GM18868 (cell line): ENCODE results near the gene SLC39A11.
"Not testable (repeated sequence)": the region's sequence is repeated elsewhere in the genome, so short reads cannot be mapped to it uniquely, and the experiment has no call there.

Source experiments
- ATAC-seq: cut with Tn5 transposase; IDR thresholded peaks from one replicate; pipeline ENCODE4 v1.9.1; 2021; ENCODE audit warnings: mild to moderate bottlenecking, moderate library complexity; ENCODE audit not compliant: unreplicated experiment

Gene SLC39A11

GRCh38 chr17:73072219-73072962 lies 20.1 kb downstream of the SLC39A11 start:
- no peak for ATAC-seq

GRCh38 chr17:73071066-73071999 lies 21.2 kb downstream of the SLC39A11 start:
- no peak for ATAC-seq

- no peak for ATAC-seq
Observed at GRCh38 chr17:73069841-73070240, 22.6 kb downstream of the SLC39A11 start.

GRCh38 chr17:73069164-73069770 lies 23.2 kb downstream of the SLC39A11 start:
- no peak for ATAC-seq

- ATAC-seq = no peak
Observed at GRCh38 chr17:73068322-73069153, 23.9 kb downstream of the SLC39A11 start.

GRCh38 chr17:73067699-73068098 lies 24.8 kb downstream of the SLC39A11 start:
- ATAC-seq = not testable (repeated sequence)

GRCh38 chr17:73067075-73067474 lies 25.4 kb downstream of the SLC39A11 start:
- ATAC-seq = no peak

GRCh38 chr17:73066148-73066884 lies 26.2 kb downstream of the SLC39A11 start:
- no peak for ATAC-seq

- no peak for ATAC-seq
Observed at GRCh38 chr17:73065376-73065775, 27.1 kb downstream of the SLC39A11 start.

GRCh38 chr17:73064084-73064938 lies 28.2 kb downstream of the SLC39A11 start:
- no peak for ATAC-seq

GRCh38 chr17:73062726-73063125 lies 29.8 kb downstream of the SLC39A11 start:
- no peak for ATAC-seq

GRCh38 chr17:73061161-73061560 lies 31.3 kb downstream of the SLC39A11 start:
- no peak for ATAC-seq

- no peak for ATAC-seq
Observed at GRCh38 chr17:73060721-73061120, 31.8 kb downstream of the SLC39A11 start.

- ATAC-seq = not testable (repeated sequence)
Observed at GRCh38 chr17:73059713-73060112, 32.8 kb downstream of the SLC39A11 start.

GRCh38 chr17:73058022-73058421 lies 34.5 kb downstream of the SLC39A11 start:
- no peak for ATAC-seq

GRCh38 chr17:73057196-73057595 lies 35.3 kb downstream of the SLC39A11 start:
- no peak for ATAC-seq

- no peak for ATAC-seq
Observed at GRCh38 chr17:73052923-73053322, 39.6 kb downstream of the SLC39A11 start.

GRCh38 chr17:73050797-73051196 lies 41.7 kb downstream of the SLC39A11 start:
- no peak for ATAC-seq

- ATAC-seq = no peak
Observed at GRCh38 chr17:73048170-73048569, 44.3 kb downstream of the SLC39A11 start.
